ENCODE measurements around the gene HK1.

DNA sequence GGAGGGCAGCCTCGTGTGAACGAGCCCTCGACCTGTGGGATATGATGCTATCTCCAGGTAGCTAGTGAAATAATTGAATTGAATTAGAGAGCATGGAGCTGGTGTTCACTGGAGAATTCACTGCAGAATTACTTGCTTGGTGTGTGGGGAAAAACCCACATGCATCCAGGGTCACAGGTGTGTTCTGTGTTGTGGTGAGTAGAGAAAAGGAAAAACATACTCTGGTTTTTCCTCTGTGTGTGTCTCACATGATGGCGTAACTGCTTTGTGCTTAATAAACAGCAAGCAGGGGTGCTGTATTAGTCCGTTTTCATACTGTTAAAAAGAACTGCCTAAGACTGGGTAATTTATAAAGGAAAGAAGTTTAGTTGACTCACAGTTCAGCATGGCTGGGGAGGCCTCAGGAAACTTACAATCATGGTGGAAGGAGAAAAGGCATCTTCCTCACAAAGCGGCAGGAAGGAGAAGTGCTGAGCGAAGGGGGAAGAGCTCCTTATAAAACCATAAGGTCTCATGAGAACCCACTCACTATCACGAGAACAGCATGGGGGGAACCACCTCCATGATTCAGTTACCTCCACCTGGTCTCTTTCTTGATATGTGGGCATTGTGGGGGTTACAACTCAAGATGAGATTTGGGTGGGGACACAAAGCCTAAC, 75.8 kb downstream of the HK1 start:
- TF ChIP-seq CTCF (conservative IDR thresholded peaks at IDR 0.05; ENCODE audit: low read length): no peak
- no peak for TF ChIP-seq EZH2phosphoT487 (IDR thresholded peaks at IDR 0.05; ENCODE audit: borderline replicate concordance, low read depth, low read length)
